Measurements from ENCODE around the gene DCXR.

Gene DCXR

GRCh38 chr17:81994593-81995462, 42.7 kb downstream of the DCXR start:
- no peak for DNase-seq

- no peak for DNase-seq
Measured at GRCh38 chr17:81993729-81994592, 43.5 kb downstream of the DCXR start.

- DNase-seq, result no peak
Measured at GRCh38 chr17:81992306-81993102, 45.0 kb downstream of the DCXR start.

GRCh38 chr17:81991684-81992305, 45.7 kb downstream of the DCXR start:
- no peak for DNase-seq

GRCh38 chr17:81990836-81991683, 46.4 kb downstream of the DCXR start:
- no peak for DNase-seq

- no peak for DNase-seq
Measured at GRCh38 chr17:81987161-81987770, 50.2 kb downstream of the DCXR start.

- no peak for DNase-seq
Measured at GRCh38 chr17:81986606-81987005, 50.9 kb downstream of the DCXR start.
